Heart left ventricle (tissue), 13 donors: Measurements from ENCODE around the gene AEBP1.

Experiments
- POLR2A ChIP-seq, 2 donors: fragments of 450-650 bp; IDR thresholded peaks; one replicate each; pipeline ENCODE4 v1.6.1; 2017; ENCODE audit warnings: antibody characterized with exemption in 2 of 2, mild to moderate bottlenecking in 2 of 2, moderate library complexity in 2 of 2
- TF ChIP-seq, protein P1 (sequence below), 12 donors: fragments of 200-600 bp; sonication (generic) in 4 of 12; IDR thresholded peaks; one replicate each; pipeline versions ENCODE4 v1.5.0 to v1.8.0; 2018 to 2022; ENCODE audit warnings: antibody characterized with exemption in 12 of 12, mild to moderate bottlenecking in 5 of 12
- donor health status: ischemic (EF 13 %, LVEDD 7.1; RV severe dilation, severe dysfunction).
- donor health status: DM: no; HTN: yes; CAD: no.
- donor health status: DM: no; HTN: no; CAD: no.
- donor health status: ischemic (EF 25% LVEDD 6.9; RV normal size, moderate dysfunction).
- donor health status: ischemic (EF 25% LVEDD 5.7; RV mildly dilated, moderate dysfunction).
- donor health status: ischemic (EF 35%, LVEDD 5.7; RV mildly dilated, moderate dysfunction).
- donor health status: nonischemic (EF 11% LVEDD 7.7; RV severe dilation, severe dysfunction).
- donor health status: DM: yes; HTN: yes; CAD: no.
- donor health status: PGD.
- donor health status: ischemic (EF 29% LVEDD 5.4; RV normal size, mild dysfunction).
- donor health status: nonischemic (EF 23%, LVEDD 6.1; RV moderate dilation, normal function).

DNA sequence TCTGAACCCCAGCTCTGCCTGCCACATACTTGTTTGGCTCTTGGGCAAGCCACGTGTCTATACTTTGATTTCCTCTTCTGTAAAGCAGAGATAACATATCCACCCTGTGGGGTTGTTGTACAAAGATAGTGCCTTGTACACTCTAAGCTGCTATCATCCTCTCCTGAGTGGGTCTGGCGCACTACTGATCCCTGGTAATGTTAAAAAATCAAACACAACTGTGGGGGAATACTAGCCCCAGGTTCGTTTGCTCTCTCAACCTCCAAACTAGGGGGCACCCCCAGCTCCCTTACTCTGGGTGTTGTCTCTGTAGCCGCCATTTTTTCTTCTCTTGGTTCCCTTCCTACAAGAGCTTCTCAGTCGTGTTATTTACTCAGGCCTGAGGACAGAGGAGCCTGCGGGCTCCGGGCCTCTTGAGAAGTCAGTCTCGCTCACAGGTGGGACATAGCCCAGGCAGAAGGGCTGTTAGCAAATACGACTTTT, 22.8 kb upstream of the AEBP1 start:
- TF ChIP-seq, protein P1, sequence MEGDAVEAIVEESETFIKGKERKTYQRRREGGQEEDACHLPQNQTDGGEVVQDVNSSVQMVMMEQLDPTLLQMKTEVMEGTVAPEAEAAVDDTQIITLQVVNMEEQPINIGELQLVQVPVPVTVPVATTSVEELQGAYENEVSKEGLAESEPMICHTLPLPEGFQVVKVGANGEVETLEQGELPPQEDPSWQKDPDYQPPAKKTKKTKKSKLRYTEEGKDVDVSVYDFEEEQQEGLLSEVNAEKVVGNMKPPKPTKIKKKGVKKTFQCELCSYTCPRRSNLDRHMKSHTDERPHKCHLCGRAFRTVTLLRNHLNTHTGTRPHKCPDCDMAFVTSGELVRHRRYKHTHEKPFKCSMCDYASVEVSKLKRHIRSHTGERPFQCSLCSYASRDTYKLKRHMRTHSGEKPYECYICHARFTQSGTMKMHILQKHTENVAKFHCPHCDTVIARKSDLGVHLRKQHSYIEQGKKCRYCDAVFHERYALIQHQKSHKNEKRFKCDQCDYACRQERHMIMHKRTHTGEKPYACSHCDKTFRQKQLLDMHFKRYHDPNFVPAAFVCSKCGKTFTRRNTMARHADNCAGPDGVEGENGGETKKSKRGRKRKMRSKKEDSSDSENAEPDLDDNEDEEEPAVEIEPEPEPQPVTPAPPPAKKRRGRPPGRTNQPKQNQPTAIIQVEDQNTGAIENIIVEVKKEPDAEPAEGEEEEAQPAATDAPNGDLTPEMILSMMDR (IDR thresholded peaks at IDR 0.05) = no peak
- TF ChIP-seq POLR2A (IDR thresholded peaks at IDR 0.05) = no peak
